A673 (cell line): Measurements from ENCODE around the gene MDFIC.

Source experiments
- EZH2 ChIP-seq: fragments of 200-600 bp; sonication (generic); IDR thresholded peaks from 2 replicates; pipeline ENCODE4 v1.6.1; 2017; ENCODE audit warnings: borderline replicate concordance, low read depth, mild to moderate bottlenecking, mixed read lengths, antibody characterized with exemption, low read length; ENCODE audit not compliant: poor library complexity, severe bottlenecking
- TF ChIP-seq, protein P1 (sequence below): fragments of 300-800, 200-600 bp; sonication (generic); conservative IDR thresholded peaks from 2 replicates; pipeline ENCODE4 v1.5.1; 2017; ENCODE audit warnings: low read depth, mild to moderate bottlenecking, antibody characterized with exemption, low read length, moderate library complexity, mixed read lengths

DNA sequence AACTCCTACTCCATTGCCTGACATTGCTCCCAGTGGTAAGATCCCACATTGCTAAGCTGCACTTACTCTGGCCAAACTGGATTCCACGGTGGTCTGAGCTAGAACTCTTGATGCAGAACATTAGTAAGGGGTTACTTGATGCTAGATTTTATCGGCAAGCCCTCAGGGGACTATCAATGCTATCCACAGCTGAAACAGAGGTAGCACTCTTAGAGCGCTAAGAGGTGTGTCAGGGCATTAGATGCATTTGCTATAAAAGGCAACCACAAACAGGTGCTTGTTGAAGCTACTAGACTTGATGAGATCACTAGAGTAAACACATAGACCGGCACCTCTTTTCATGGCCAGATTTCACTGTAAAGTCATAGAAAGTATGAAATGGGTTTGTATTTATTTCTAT is 116.3 kb downstream of the MDFIC start:
- TF ChIP-seq, protein P1, sequence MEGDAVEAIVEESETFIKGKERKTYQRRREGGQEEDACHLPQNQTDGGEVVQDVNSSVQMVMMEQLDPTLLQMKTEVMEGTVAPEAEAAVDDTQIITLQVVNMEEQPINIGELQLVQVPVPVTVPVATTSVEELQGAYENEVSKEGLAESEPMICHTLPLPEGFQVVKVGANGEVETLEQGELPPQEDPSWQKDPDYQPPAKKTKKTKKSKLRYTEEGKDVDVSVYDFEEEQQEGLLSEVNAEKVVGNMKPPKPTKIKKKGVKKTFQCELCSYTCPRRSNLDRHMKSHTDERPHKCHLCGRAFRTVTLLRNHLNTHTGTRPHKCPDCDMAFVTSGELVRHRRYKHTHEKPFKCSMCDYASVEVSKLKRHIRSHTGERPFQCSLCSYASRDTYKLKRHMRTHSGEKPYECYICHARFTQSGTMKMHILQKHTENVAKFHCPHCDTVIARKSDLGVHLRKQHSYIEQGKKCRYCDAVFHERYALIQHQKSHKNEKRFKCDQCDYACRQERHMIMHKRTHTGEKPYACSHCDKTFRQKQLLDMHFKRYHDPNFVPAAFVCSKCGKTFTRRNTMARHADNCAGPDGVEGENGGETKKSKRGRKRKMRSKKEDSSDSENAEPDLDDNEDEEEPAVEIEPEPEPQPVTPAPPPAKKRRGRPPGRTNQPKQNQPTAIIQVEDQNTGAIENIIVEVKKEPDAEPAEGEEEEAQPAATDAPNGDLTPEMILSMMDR, result no peak
- TF ChIP-seq EZH2, result no peak
